Astrocyte (in vitro differentiated cells and primary cell): ENCODE measurements around the gene ERVMER34-1. TPM values are rescaled to one million over a fixed set of nuclear protein-coding genes. Genes with fewer than 3 reads are reported as not detected.

Source experiments
- DNase-seq: peaks from one replicate; pipeline ENCODE4 v3.0.0-alpha.2; 2010; ENCODE audit warnings: low read depth
- FAIRE-seq: peaks from 2 replicates; lab custom pipeline; 2011; peaks lifted over from hg19 to GRCh38; lab: Jason Lieb, UNC
- H2AFZ ChIP-seq: 2 replicates; pipeline ENCODE4 v1.6.0; 2012; ENCODE audit warnings: low read depth, low read length, inconsistent platforms
- H3K27ac ChIP-seq: 2 replicates; pipeline ENCODE4 v1.5.1; 2011; ENCODE audit warnings: low read depth, low read length, inconsistent platforms
- H3K27me3 ChIP-seq: 2 replicates; pipeline ENCODE4 v1.6.0; 2011; ENCODE audit warnings: low read length, inconsistent platforms; ENCODE audit not compliant: insufficient read depth
- H3K36me3 ChIP-seq: 2 replicates; pipeline ENCODE4 v1.5.1; 2011; ENCODE audit warnings: low read length, inconsistent platforms; ENCODE audit not compliant: insufficient read depth
- H3K4me1 ChIP-seq: 2 replicates; pipeline ENCODE4 v1.5.1; 2011; ENCODE audit warnings: low read length, inconsistent platforms; ENCODE audit not compliant: insufficient read depth
- H3K4me2 ChIP-seq: 2 replicates; pipeline ENCODE4 v1.6.0; 2012; ENCODE audit warnings: low read length, inconsistent platforms
- H3K4me3 ChIP-seq: 2 replicates; pipeline ENCODE4 v1.5.1; 2011; ENCODE audit warnings: low read depth, mild to moderate bottlenecking, low read length, inconsistent platforms; ENCODE audit not compliant: insufficient read depth
- H3K79me2 ChIP-seq: 2 replicates; pipeline ENCODE4 v1.6.0; 2012; ENCODE audit warnings: mild to moderate bottlenecking, low read length, inconsistent platforms; ENCODE audit not compliant: insufficient read depth
- H3K9ac ChIP-seq: 2 replicates; pipeline ENCODE4 v1.6.0; 2012; ENCODE audit warnings: mild to moderate bottlenecking, low read length, inconsistent platforms
- H3K9me3 ChIP-seq: 2 replicates; pipeline ENCODE4 v1.5.1; 2012; ENCODE audit warnings: low read depth, mild to moderate bottlenecking, low read length, inconsistent platforms; ENCODE audit not compliant: insufficient read depth
- H4K20me1 ChIP-seq: 2 replicates; pipeline ENCODE4 v1.6.0; 2012; ENCODE audit warnings: low read length, inconsistent platforms; ENCODE audit not compliant: insufficient read depth
- H3K27ac Mint-ChIP-seq: one replicate; pipeline ENCODE4 v1.8.0; 2021; ENCODE audit warnings: mild to moderate bottlenecking, mixed read lengths; ENCODE audit not compliant: unreplicated experiment
- H3K27me3 Mint-ChIP-seq: one replicate; pipeline ENCODE4 v1.8.0; 2021; ENCODE audit warnings: low read depth, mixed read lengths; ENCODE audit not compliant: unreplicated experiment
- H3K36me3 Mint-ChIP-seq: one replicate; pipeline ENCODE4 v1.8.0; 2021; ENCODE audit warnings: low read depth, mixed read lengths; ENCODE audit not compliant: unreplicated experiment
- H3K4me1 Mint-ChIP-seq: one replicate; pipeline ENCODE4 v1.8.0; 2021; ENCODE audit warnings: low read depth, mixed read lengths; ENCODE audit not compliant: unreplicated experiment
- H3K4me3 Mint-ChIP-seq: one replicate; pipeline ENCODE4 v1.8.0; 2021; ENCODE audit warnings: mild to moderate bottlenecking, moderate library complexity, mixed read lengths; ENCODE audit not compliant: unreplicated experiment
- H3K9me3 Mint-ChIP-seq: one replicate; pipeline ENCODE4 v1.8.0; 2021; ENCODE audit warnings: mild to moderate bottlenecking, mixed read lengths; ENCODE audit not compliant: unreplicated experiment
- EZH2 ChIP-seq: IDR thresholded peaks from 2 replicates; pipeline ENCODE4 v1.6.1; 2012; ENCODE audit warnings: mild to moderate bottlenecking, low read length, inconsistent platforms; ENCODE audit not compliant: insufficient read depth
- total RNA-seq: library from RNA; stranded (reverse); gene quantifications from 2 replicates; pipeline ENCODE4 v1.2.1, GENCODE V29; 2021
- TF ChIP-seq, protein P1 (sequence below): IDR thresholded peaks from 2 replicates; pipeline ENCODE4 v1.5.1; 2011; ENCODE audit warnings: low read depth, mild to moderate bottlenecking, inconsistent platforms, low read length, moderate library complexity; ENCODE audit not compliant: insufficient read depth

Gene ERVMER34-1
- total RNA-seq, 1 donor from 2014 or later: 0.32 TPM

DNA sequence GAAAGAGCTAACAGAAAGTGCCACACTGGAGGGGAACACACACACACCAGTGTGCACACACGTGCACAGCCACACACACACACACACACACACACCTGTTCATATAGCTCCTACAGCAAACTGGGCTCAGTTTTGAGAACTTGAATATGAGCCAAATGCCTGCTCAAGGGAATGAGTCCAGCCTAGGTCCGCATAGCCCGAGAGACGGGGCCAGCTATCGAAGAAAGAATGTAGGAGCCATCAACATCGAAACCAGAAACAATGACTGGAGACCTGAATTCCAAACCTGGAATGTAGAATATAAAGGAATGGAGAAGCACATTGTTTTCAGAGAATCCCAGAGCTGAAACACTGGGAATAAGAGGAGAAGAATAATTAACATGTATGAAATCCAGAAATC lies 37.6 kb upstream of the ERVMER34-1 start:
- Histone ChIP-seq H3K9me3 (no peaks in the 10 kb centered on the region), H3K4me2 (peak overlapping the region; percentile 47), H3K27me3 (no peaks in the 10 kb centered on the region), H3K79me2 (no peaks in the 10 kb centered on the region), H2AFZ (no peak overlapping the region), H3K27ac (no peak overlapping the region), H3K4me3 (no peak overlapping the region), H4K20me1 (no peaks in the 10 kb centered on the region), H3K9ac (no peak overlapping the region), H3K36me3 (no peaks in the 10 kb centered on the region), H3K4me1 (no peaks in the 10 kb centered on the region)
- H3K27me3 Mint-ChIP-seq: no peaks in the 10 kb centered on the region
- no peaks in the 10 kb centered on the region for H3K9me3 Mint-ChIP-seq
- H3K36me3 Mint-ChIP-seq: no peaks in the 10 kb centered on the region
- DNase-seq (peak; percentile 37), FAIRE-seq (no peak)
- H3K4me1 Mint-ChIP-seq: no peaks in the 10 kb centered on the region
- H3K4me3 Mint-ChIP-seq: no peak overlapping the region
- TF ChIP-seq EZH2: no peak
- TF ChIP-seq, protein P1, sequence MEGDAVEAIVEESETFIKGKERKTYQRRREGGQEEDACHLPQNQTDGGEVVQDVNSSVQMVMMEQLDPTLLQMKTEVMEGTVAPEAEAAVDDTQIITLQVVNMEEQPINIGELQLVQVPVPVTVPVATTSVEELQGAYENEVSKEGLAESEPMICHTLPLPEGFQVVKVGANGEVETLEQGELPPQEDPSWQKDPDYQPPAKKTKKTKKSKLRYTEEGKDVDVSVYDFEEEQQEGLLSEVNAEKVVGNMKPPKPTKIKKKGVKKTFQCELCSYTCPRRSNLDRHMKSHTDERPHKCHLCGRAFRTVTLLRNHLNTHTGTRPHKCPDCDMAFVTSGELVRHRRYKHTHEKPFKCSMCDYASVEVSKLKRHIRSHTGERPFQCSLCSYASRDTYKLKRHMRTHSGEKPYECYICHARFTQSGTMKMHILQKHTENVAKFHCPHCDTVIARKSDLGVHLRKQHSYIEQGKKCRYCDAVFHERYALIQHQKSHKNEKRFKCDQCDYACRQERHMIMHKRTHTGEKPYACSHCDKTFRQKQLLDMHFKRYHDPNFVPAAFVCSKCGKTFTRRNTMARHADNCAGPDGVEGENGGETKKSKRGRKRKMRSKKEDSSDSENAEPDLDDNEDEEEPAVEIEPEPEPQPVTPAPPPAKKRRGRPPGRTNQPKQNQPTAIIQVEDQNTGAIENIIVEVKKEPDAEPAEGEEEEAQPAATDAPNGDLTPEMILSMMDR: no peak
- no peak overlapping the region for H3K27ac Mint-ChIP-seq

DNA sequence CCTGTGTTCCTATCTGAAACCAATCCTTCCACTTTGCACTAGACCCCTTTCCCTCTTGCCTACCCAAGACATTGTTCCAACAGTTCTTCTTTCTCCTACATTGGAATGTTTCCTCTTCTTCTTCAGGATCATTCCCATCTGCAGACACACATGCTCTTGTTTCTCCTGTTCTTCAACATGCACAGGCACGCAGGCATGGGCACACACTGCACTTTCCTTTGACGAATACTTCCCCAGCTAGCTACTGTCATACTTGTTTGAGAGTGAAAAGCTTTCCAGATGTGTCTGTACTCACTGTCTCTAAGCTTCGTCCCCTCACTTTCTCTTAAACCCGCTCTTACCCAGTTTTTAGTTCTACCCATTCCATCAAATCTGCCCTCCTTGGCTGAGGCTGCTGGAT lies 31.8 kb upstream of the ERVMER34-1 start:
- H3K27me3 ChIP-seq: no peaks in the 10 kb centered on the region
- H3K4me1 ChIP-seq: no peaks in the 10 kb centered on the region
- DNase-seq (no peak), FAIRE-seq (no peak)
- Mint-ChIP-seq H3K36me3 (no peaks in the 10 kb centered on the region), H3K27me3 (no peaks in the 10 kb centered on the region), H3K4me1 (peaks cover 2% of the 10 kb centered on the region), H3K27ac (no peak overlapping the region), H3K4me3 (no peak overlapping the region), H3K9me3 (no peaks in the 10 kb centered on the region)
- TF ChIP-seq, protein P1: no peak
- no peak for TF ChIP-seq EZH2
- no peak overlapping the region for H3K9ac ChIP-seq
- no peak overlapping the region for H3K27ac ChIP-seq
- no peak overlapping the region for H3K4me3 ChIP-seq
- H4K20me1 ChIP-seq: no peaks in the 10 kb centered on the region
- no peaks in the 10 kb centered on the region for H3K79me2 ChIP-seq
- H2AFZ ChIP-seq: no peak overlapping the region
- H3K36me3 ChIP-seq: no peaks in the 10 kb centered on the region
- H3K9me3 ChIP-seq: no peaks in the 10 kb centered on the region
- no peak overlapping the region for H3K4me2 ChIP-seq

DNA sequence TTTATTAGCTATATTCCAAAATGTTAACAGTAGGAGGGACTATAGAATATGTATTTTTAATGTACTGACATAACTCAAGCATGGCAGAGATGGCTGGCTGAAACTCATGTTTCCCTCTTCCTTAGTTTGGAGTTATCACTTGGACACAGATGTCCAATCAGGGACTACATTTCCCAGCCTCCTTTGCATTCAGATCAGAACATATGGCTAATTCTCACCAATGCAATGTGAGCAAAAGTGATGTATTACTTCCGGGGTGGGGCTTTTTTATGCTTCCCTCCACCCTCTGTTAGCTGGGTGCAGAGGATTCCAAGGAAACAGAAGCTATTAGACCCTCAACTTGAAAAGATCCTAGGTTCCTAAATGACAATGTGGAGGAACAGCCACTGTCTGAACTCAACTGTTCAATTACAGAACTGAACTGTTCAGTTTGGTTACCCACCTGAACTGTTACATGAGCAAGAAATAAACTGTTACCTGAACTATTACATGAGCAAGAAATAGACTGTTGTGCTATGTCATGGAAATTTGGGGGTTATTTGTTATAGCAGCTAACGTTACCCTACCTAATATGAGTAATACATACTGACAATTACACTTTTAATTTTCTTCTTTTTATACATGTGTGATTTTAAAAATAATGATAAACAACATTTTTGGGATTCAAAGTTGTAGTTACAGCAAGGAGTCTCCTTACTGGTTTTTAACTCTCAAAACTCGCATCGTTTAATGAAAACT lies 29.6 kb upstream of the ERVMER34-1 start:
- no peak overlapping the region for H3K4me3 Mint-ChIP-seq
- TF ChIP-seq, protein P1: no peak
- no peak for TF ChIP-seq EZH2

More for the DNA sequence above, 29.6 kb upstream of the ERVMER34-1 start:
- Histone ChIP-seq H3K27ac (no peak overlapping the region), H3K4me3 (no peak overlapping the region), H3K4me2 (no peak overlapping the region), H4K20me1 (no peaks in the 10 kb centered on the region), H3K27me3 (no peaks in the 10 kb centered on the region), H3K9me3 (no peaks in the 10 kb centered on the region), H3K36me3 (no peaks in the 10 kb centered on the region), H3K79me2 (no peaks in the 10 kb centered on the region), H2AFZ (no peak overlapping the region), H3K9ac (no peak overlapping the region), H3K4me1 (no peaks in the 10 kb centered on the region)
- Mint-ChIP-seq H3K36me3 (no peaks in the 10 kb centered on the region), H3K27me3 (no peaks in the 10 kb centered on the region), H3K27ac (no peak overlapping the region), H3K9me3 (no peaks in the 10 kb centered on the region), H3K4me1 (peaks cover 2% of the 10 kb centered on the region)
- no peak for DNase-seq
- FAIRE-seq: no peak
